Fibroblast of lung (primary cell): ENCODE results near the gene GARIN5A.

ENCODE experiments used
- EZH2 ChIP-seq: IDR thresholded peaks from 2 replicates; pipeline ENCODE4 v1.5.1; 2012; ENCODE audit warnings: low read length, control low read depth, mild to moderate bottlenecking; ENCODE audit errors: missing control alignments
- TF ChIP-seq, protein P1 (sequence below), 2 donors: IDR thresholded peaks in 1 of 2; conservative IDR thresholded peaks in 1 of 2; 1 replicate in 1 of 2; 2 replicates in 1 of 2; pipeline ENCODE4 v1.5.1; 2011 to 2012; ENCODE audit warnings: low read length in 2 of 2, control low read depth in 1 of 2, inconsistent platforms in 1 of 2, low read depth in 1 of 2, mild to moderate bottlenecking in 1 of 2

DNA sequence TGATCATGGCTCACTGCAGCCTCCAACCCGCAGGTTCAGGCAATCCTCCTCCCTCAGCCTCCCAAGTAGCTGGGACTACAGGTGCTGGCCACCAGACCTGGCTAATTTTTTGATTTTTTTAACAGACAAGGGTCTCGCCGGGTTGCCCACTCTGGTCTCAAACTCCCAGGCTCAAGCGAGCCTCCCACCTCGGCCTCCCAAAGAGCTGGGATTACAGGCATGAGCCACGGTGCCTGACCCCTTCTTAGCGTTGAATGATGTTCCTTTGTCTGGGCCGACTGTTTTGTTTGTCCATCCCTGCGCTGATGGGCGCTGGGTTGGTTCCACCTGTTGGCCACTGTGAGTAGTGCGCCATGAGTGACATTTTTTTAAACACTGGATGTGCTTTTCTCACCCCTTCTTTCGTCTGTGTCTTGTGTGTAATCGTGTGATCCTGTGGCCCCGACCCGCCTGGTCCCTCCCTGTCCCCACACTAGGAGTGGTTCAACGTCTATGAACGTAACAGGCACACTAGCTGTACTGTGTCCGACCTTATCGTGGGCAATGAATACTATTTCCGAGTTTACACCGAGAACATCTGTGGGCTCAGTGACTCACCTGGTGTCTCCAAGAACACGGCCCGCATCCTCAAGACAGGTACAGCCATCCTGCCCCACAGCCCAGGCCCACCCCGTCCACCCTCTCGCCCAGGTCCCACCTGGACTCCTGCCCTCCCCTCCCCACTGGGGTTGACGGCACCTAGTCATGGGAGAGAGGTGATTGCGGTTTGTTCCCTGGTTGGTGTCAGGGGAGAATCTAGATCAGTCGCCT is 15.4 kb downstream of the GARIN5A start:
- TF ChIP-seq, protein P1, sequence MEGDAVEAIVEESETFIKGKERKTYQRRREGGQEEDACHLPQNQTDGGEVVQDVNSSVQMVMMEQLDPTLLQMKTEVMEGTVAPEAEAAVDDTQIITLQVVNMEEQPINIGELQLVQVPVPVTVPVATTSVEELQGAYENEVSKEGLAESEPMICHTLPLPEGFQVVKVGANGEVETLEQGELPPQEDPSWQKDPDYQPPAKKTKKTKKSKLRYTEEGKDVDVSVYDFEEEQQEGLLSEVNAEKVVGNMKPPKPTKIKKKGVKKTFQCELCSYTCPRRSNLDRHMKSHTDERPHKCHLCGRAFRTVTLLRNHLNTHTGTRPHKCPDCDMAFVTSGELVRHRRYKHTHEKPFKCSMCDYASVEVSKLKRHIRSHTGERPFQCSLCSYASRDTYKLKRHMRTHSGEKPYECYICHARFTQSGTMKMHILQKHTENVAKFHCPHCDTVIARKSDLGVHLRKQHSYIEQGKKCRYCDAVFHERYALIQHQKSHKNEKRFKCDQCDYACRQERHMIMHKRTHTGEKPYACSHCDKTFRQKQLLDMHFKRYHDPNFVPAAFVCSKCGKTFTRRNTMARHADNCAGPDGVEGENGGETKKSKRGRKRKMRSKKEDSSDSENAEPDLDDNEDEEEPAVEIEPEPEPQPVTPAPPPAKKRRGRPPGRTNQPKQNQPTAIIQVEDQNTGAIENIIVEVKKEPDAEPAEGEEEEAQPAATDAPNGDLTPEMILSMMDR (conservative IDR thresholded peaks at IDR 0.05 in 1 of 2, IDR thresholded peaks at IDR 0.05 in 1 of 2; ENCODE audit: low read depth in 1 of 2, low read length in 2 of 2): peak; percentile 90 to 92
- no peak for TF ChIP-seq EZH2
